H9 (cell line): Measurements from ENCODE around the gene CDH13. TPM values are rescaled to one million over a fixed set of nuclear protein-coding genes. Genes with fewer than 3 reads are reported as not detected.
A peak's percentile ranks its signal among the peaks of the same experiment; 100 is the strongest.

Source experiments
- DNase-seq: peaks from one replicate; pipeline ENCODE4 v3.0.0-alpha.2; 2017
- H2AFZ ChIP-seq: one replicate; pipeline ENCODE4 v1.6.1; 2013; ENCODE audit warnings: mild to moderate bottlenecking, low read length, control low read depth, moderate library complexity
- H2AK5ac ChIP-seq: 2 replicates; pipeline ENCODE4 v1.6.1; 2013; ENCODE audit warnings: low read length, control low read depth, mixed read lengths; ENCODE audit not compliant: insufficient read length
- H2BK120ac ChIP-seq: one replicate; pipeline ENCODE4 v1.6.1; 2013; ENCODE audit warnings: low read depth, mild to moderate bottlenecking, low read length, control low read depth, inconsistent platforms; ENCODE audit not compliant: poor library complexity, severe bottlenecking
- H2BK12ac ChIP-seq: 2 replicates; pipeline ENCODE4 v1.6.1; 2013; ENCODE audit warnings: low read length, control low read depth, mixed read lengths, low read depth; ENCODE audit not compliant: insufficient read length
- H2BK15ac ChIP-seq: 2 replicates; pipeline ENCODE4 v1.6.1; 2013; ENCODE audit warnings: low read depth, low read length, control low read depth
- H2BK20ac ChIP-seq: one replicate; pipeline ENCODE4 v1.6.1; 2013; ENCODE audit warnings: low read depth, mild to moderate bottlenecking, low read length, control low read depth, inconsistent platforms; ENCODE audit not compliant: poor library complexity, severe bottlenecking
- H2BK5ac ChIP-seq: 2 replicates; pipeline ENCODE4 v1.6.1; 2013; ENCODE audit warnings: low read length, control low read depth, mixed read lengths; ENCODE audit not compliant: insufficient read length
- H3K14ac ChIP-seq: 2 replicates; pipeline ENCODE4 v1.6.1; 2013; ENCODE audit warnings: low read length, control low read depth; ENCODE audit not compliant: insufficient read depth
- H3K18ac ChIP-seq: 2 replicates; pipeline ENCODE4 v1.6.1; 2013; ENCODE audit warnings: low read depth, mild to moderate bottlenecking, mixed read lengths, low read length, control low read depth; ENCODE audit not compliant: insufficient read length
- H3K23ac ChIP-seq: 2 replicates; pipeline ENCODE4 v1.6.1; 2013; ENCODE audit warnings: low read length, control low read depth, mixed read lengths, low read depth; ENCODE audit not compliant: insufficient read length
- H3K23me2 ChIP-seq: 2 replicates; pipeline ENCODE4 v1.6.1; 2013; ENCODE audit warnings: low read depth, mild to moderate bottlenecking, mixed read lengths, low read length, control low read depth; ENCODE audit not compliant: insufficient read length, poor library complexity, severe bottlenecking
- H3K27ac ChIP-seq: 2 replicates; pipeline ENCODE4 v1.5.1; 2013; ENCODE audit warnings: low read length, control low read depth, mixed read lengths, low read depth; ENCODE audit not compliant: insufficient read length
- H3K27me3 ChIP-seq: 2 replicates; pipeline ENCODE4 v1.6.1; 2013; ENCODE audit warnings: low read length, control low read depth, inconsistent platforms; ENCODE audit not compliant: insufficient read depth
- H3K4ac ChIP-seq: 2 replicates; pipeline ENCODE4 v1.6.1; 2013; ENCODE audit warnings: low read depth, mild to moderate bottlenecking, control low read depth, inconsistent platforms, low read length, moderate library complexity
- H3K4me1 ChIP-seq: 2 replicates; pipeline ENCODE4 v1.6.1; 2013; ENCODE audit warnings: low read length, control low read depth, inconsistent platforms; ENCODE audit not compliant: insufficient read depth
- H3K4me2 ChIP-seq: 2 replicates; pipeline ENCODE4 v1.6.1; 2013; ENCODE audit warnings: low read length, control low read depth, mixed read lengths; ENCODE audit not compliant: insufficient read length, insufficient read depth
- H3K56ac ChIP-seq: 2 replicates; pipeline ENCODE4 v1.6.1; 2013; ENCODE audit warnings: low read depth, mild to moderate bottlenecking, mixed read lengths, low read length, control low read depth; ENCODE audit not compliant: insufficient read length
- H3K79me1 ChIP-seq: 2 replicates; pipeline ENCODE4 v1.6.1; 2013; ENCODE audit warnings: low read depth, mild to moderate bottlenecking, moderate library complexity, low read length, control low read depth, inconsistent platforms; ENCODE audit not compliant: insufficient read depth, poor library complexity, severe bottlenecking
- H3K79me2 ChIP-seq: 2 replicates; pipeline ENCODE4 v1.6.1; 2013; ENCODE audit warnings: low read length, control low read depth, inconsistent platforms; ENCODE audit not compliant: insufficient read depth
- H3K9ac ChIP-seq: 2 replicates; pipeline ENCODE4 v1.6.1; 2013; ENCODE audit warnings: low read length, control low read depth, mixed read lengths; ENCODE audit not compliant: insufficient read length; ENCODE audit errors: extremely low read depth
- H3K9me3 ChIP-seq: one replicate; pipeline ENCODE4 v1.6.1; 2013; ENCODE audit warnings: low read depth, low read length, inconsistent platforms; ENCODE audit not compliant: control insufficient read depth
- H3T11ph ChIP-seq: one replicate; pipeline ENCODE4 v1.6.1; 2013; ENCODE audit warnings: mild to moderate bottlenecking, low read length, control low read depth, inconsistent platforms
- H4K20me1 ChIP-seq: one replicate; pipeline ENCODE4 v1.6.1; 2013; ENCODE audit not compliant: control insufficient read depth, insufficient read length, insufficient read depth
- H4K5ac ChIP-seq: 2 replicates; pipeline ENCODE4 v1.6.1; 2013; ENCODE audit warnings: low read depth, mild to moderate bottlenecking, mixed read lengths, low read length, control low read depth; ENCODE audit not compliant: insufficient read length
- H4K8ac ChIP-seq: replicated peaks from 2 replicates; pipeline ENCODE4 v1.6.1; 2013; ENCODE audit warnings: low read length, control low read depth, mixed read lengths, low read depth; ENCODE audit not compliant: insufficient read length
- H4K91ac ChIP-seq: 2 replicates; pipeline ENCODE4 v1.6.1; 2013; ENCODE audit warnings: low read depth, mild to moderate bottlenecking, moderate library complexity, mixed read lengths, low read length, control low read depth; ENCODE audit not compliant: insufficient read length
- H3K27ac Mint-ChIP-seq, 3 experiments: 2 replicates in 2 of 3; 3 replicates in 1 of 3; pipeline ENCODE4 v1.8.0; 2020 to 2021; ENCODE audit warnings: mixed read lengths in 3 of 3, mild to moderate bottlenecking in 1 of 3, moderate library complexity in 1 of 3
- H3K27me3 Mint-ChIP-seq: 2 replicates; pipeline ENCODE4 v1.8.0; 2021; ENCODE audit warnings: low read depth, mild to moderate bottlenecking, moderate library complexity, mixed read lengths
- H3K36me3 Mint-ChIP-seq, 3 experiments: 2 replicates in 2 of 3; 3 replicates in 1 of 3; pipeline ENCODE4 v1.8.0; 2020 to 2021; ENCODE audit warnings: low read depth in 3 of 3, mixed read lengths in 3 of 3; ENCODE audit not compliant: insufficient read depth in 1 of 3
- H3K4me1 Mint-ChIP-seq, 2 experiments: 2 replicates each; pipeline ENCODE4 v1.8.0; 2020; ENCODE audit warnings: mixed read lengths in 2 of 2
- H3K4me3 Mint-ChIP-seq, 2 experiments: 2 replicates in 1 of 2; 3 replicates in 1 of 2; pipeline ENCODE4 v1.8.0; 2020 to 2021; ENCODE audit warnings: mild to moderate bottlenecking in 2 of 2, mixed read lengths in 2 of 2, moderate library complexity in 1 of 2
- H3K9me3 Mint-ChIP-seq, 2 experiments: 2 replicates in 1 of 2; 3 replicates in 1 of 2; pipeline ENCODE4 v1.8.0; 2020; ENCODE audit warnings: mild to moderate bottlenecking in 2 of 2, mixed read lengths in 2 of 2, moderate library complexity in 1 of 2
- CTCF ChIP-seq: fragments of 200-600 bp; sonication (generic); conservative IDR thresholded peaks from 3 replicates; pipeline ENCODE4 v1.8.0; 2021; ENCODE audit warnings: antibody characterized with exemption, mild to moderate bottlenecking
- whole genome bisulfite sequencing: extraction: QIAGEN DNeasy Blood & Tissue Kit; methylation state at CpG from one replicate; pipeline ENCODE4 v1.1.7; 2013; ENCODE audit warnings: missing lambda C conversion rate, low lambda C conversion rate, mixed read lengths; ENCODE audit not compliant: insufficient read length; ENCODE audit errors: extremely low coverage; 5-methylcytosine and 5-hydroxymethylcytosine counted together
- total RNA-seq: library from RNA; stranded (reverse); gene quantifications from 2 replicates; pipeline ENCODE4 v1.2.1, GENCODE V29; 2021

The CDH13 gene
- total RNA-seq, 1 experiment from 2014 or later, result 1.5 TPM

- Histone ChIP-seq H3K18ac (no peak overlapping the region), H2BK120ac (no peak overlapping the region), H3K9me3 (no peaks in the 10 kb centered on the region), H2BK12ac (no peak overlapping the region), H3K4me2 (no peak overlapping the region), H2BK20ac (no peak overlapping the region), H4K5ac (no peak overlapping the region), H3K79me1 (no peaks in the 10 kb centered on the region), H3K4me1 (peaks cover 10% of the 10 kb centered on the region), H3K27ac (no peak overlapping the region), H4K8ac (no peak overlapping the region), H3T11ph (no peak overlapping the region), H2AFZ (no peak overlapping the region), H4K20me1 (no peaks in the 10 kb centered on the region), H3K56ac (no peak overlapping the region), H3K79me2 (no peaks in the 10 kb centered on the region), H2BK15ac (no peak overlapping the region), H3K23me2 (peaks cover 13% of the 10 kb centered on the region), H3K9ac (no peak overlapping the region), H2AK5ac (no peak overlapping the region), H3K23ac (no peak overlapping the region), H2BK5ac (no peak overlapping the region), H3K14ac (no peak overlapping the region), H3K4ac (no peak overlapping the region), H4K91ac (no peak overlapping the region), H3K27me3 (peaks cover 9% of the 10 kb centered on the region; the same call in 1 of the 2 replicates)
- Mint-ChIP-seq H3K27me3 (peaks cover 27% of the 10 kb centered on the region), H3K27ac (no peak overlapping the region), H3K4me1 (peaks cover 21 to 22% of the 10 kb centered on the region in 2 experiments), H3K9me3 (peaks cover 4% of the 10 kb centered on the region in 2 experiments; a peak in 2 of 5 replicates), H3K36me3 (peaks cover 0 to 9% (median 2%) of the 10 kb centered on the region in 3 experiments; a peak in 3 of 7 replicates), H3K4me3 (no peak overlapping the region; a peak in 1 of 5 replicates)
- TF ChIP-seq CTCF, result peak; percentile 69
- WGBS, result no CpG with 5 or more reads among the region's 10 CpGs
- DNase-seq, result peak; percentile 50
Measured at GRCh38 chr16:82631701-82632685, 5.2 kb downstream of the CDH13 start.
